Measurements from ENCODE around the gene ACO1. TPM values are rescaled to one million over a fixed set of nuclear protein-coding genes. Genes with fewer than 3 reads are reported as not detected.
A peak's percentile ranks its signal among the peaks of the same experiment; 100 is the strongest.
"Not testable (repeated sequence)": the region's sequence is repeated elsewhere in the genome, so short reads cannot be mapped to it uniquely, and the experiment has no call there.

The ACO1 gene
- total and polyA plus RNA-seq, 7 donors = 11.4 to 54.2 (median 37.2) TPM

GRCh38 chr9:32349013-32349412 lies 35.4 kb upstream of the ACO1 start:
- 91 to 95% methylated on average over 3 of the region's 3 CpGs for WGBS, 2 donors
- H3K27ac ChIP-seq = no peak overlapping the region
- TF ChIP-seq, protein P1, sequence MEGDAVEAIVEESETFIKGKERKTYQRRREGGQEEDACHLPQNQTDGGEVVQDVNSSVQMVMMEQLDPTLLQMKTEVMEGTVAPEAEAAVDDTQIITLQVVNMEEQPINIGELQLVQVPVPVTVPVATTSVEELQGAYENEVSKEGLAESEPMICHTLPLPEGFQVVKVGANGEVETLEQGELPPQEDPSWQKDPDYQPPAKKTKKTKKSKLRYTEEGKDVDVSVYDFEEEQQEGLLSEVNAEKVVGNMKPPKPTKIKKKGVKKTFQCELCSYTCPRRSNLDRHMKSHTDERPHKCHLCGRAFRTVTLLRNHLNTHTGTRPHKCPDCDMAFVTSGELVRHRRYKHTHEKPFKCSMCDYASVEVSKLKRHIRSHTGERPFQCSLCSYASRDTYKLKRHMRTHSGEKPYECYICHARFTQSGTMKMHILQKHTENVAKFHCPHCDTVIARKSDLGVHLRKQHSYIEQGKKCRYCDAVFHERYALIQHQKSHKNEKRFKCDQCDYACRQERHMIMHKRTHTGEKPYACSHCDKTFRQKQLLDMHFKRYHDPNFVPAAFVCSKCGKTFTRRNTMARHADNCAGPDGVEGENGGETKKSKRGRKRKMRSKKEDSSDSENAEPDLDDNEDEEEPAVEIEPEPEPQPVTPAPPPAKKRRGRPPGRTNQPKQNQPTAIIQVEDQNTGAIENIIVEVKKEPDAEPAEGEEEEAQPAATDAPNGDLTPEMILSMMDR (IDR thresholded peaks at IDR 0.05) = no peak
- TF ChIP-seq POLR2A (IDR thresholded peaks at IDR 0.05) (no peak), POLR2AphosphoS5 (IDR thresholded peaks at IDR 0.05) (no peak), EP300 (IDR thresholded peaks at IDR 0.05) (no peak)
- H3K4me1 ChIP-seq = peaks cover 0 to 39% (median 17%) of the 10 kb centered on the region in 4 donors
- intact Hi-C loops (cut with DNase I) = no loop called here
- no peak overlapping the region for H3K4me3 ChIP-seq
- H3K36me3 ChIP-seq = no peaks in the 10 kb centered on the region
- DNase-seq = no peak
- no peaks in the 10 kb centered on the region for H3K9me3 ChIP-seq
- no peaks in the 10 kb centered on the region for H3K27me3 ChIP-seq

DNA sequence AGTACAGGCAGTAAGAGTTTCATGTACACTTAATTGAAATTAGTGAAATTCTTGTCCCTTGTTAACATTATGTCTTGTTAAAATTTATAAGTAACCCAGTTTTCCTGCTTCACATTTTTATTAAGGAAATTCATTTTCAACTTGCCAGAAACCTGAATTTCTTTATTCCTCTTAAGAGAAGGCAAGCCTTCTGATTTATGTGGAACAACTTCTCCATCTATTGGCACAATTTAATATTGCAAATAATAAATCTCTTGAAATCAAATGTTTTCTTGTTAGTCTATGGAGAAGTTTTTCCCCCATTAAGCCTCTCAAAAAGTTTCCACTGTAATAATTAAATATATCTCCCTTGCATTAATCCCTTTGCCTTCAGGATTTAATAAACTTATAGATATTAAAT lies 33.8 kb upstream of the ACO1 start:
- DNase-seq = no peak
- peaks cover 0 to 32% (median 17%) of the 10 kb centered on the region in 4 donors for H3K4me1 ChIP-seq
- intact Hi-C loops (cut with DNase I) = no loop called here
- no peaks in the 10 kb centered on the region for H3K36me3 ChIP-seq
- no peak overlapping the region for H3K27ac ChIP-seq
- no peaks in the 10 kb centered on the region for H3K27me3 ChIP-seq
- TF ChIP-seq EP300 (IDR thresholded peaks at IDR 0.05) = no peak
- no peak for TF ChIP-seq POLR2A (IDR thresholded peaks at IDR 0.05)
- TF ChIP-seq, protein P1 (IDR thresholded peaks at IDR 0.05) = peak in 3 of 4 experiments; percentile 19 to 33 (median 31)
- TF ChIP-seq POLR2AphosphoS5 (IDR thresholded peaks at IDR 0.05) = no peak
- no peak overlapping the region for H3K4me3 ChIP-seq
- no peaks in the 10 kb centered on the region for H3K9me3 ChIP-seq

DNA sequence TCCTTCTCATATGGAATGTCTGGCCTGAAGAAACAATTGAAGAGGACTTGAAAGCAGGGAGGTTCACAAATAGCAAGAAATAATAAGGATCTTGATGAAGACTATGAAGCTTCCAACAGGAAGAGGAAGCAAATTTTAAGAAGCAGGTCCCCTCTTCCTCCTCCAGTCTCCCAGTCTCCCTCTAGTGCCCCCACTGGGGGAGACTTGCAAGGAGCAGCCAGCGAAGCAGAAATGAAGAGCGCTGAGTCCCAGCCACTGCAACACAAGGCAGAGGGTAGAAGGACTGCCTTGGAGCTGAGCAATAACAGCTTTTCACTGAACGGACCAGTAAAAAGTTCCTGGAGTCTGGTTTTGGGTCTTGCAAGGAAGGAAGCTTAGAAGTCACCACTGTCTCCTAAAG lies 32.6 kb upstream of the ACO1 start:
- intact Hi-C loops (cut with DNase I) = no loop called here
- peak overlapping the region in 1 of 4 donors; percentile 26 for H3K27ac ChIP-seq
- DNase-seq = no peak
- no peak overlapping the region for H3K4me3 ChIP-seq
- H3K36me3 ChIP-seq = no peaks in the 10 kb centered on the region
- peaks cover 0 to 29% (median 17%) of the 10 kb centered on the region in 4 donors for H3K4me1 ChIP-seq
- H3K9me3 ChIP-seq = no peaks in the 10 kb centered on the region
- TF ChIP-seq EP300 (IDR thresholded peaks at IDR 0.05) (no peak), POLR2AphosphoS5 (IDR thresholded peaks at IDR 0.05) (no peak), POLR2A (IDR thresholded peaks at IDR 0.05) (no peak)
- TF ChIP-seq, protein P1 (IDR thresholded peaks at IDR 0.05) = no peak
- 72% methylated on average over 3 of the region's 3 CpGs for WGBS, 2 donors
- no peaks in the 10 kb centered on the region for H3K27me3 ChIP-seq

DNA sequence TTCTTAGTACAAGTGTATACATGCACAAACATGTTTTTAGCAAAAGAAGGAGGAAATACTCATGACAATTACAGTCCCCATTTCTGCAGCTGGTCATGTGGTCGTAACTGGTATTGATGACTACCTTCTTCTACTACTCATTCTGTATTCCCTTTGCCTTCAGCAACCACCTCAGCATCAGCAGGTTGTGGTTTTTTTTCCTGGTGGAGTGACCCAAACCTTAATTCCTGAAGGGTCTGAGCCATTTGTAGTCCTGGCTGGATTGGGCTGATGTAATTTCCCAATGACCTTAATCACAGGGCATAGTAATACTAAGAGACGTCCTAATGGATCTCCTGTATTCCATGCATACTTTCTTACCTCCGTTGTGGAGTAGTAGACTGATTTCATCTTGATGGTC lies 31.0 kb upstream of the ACO1 start:
- H3K9me3 ChIP-seq; intact Hi-C loops (cut with DNase I); DNase-seq; H3K4me3 ChIP-seq; H3K27me3 ChIP-seq; H3K36me3 ChIP-seq; H3K27ac ChIP-seq: not testable (repeated sequence)
- 77 to 83% methylated on average over 3 of the region's 3 CpGs for WGBS, 2 donors
- H3K4me1 ChIP-seq = peaks cover 0 to 13% (median 4%) of the 10 kb centered on the region in 4 donors

- no peak for TF ChIP-seq POLR2AphosphoS5 (IDR thresholded peaks at IDR 0.05)
- TF ChIP-seq, protein P1 (IDR thresholded peaks at IDR 0.05) = no peak
- TF ChIP-seq POLR2A (IDR thresholded peaks at IDR 0.05) = no peak
- no peak for TF ChIP-seq EP300 (IDR thresholded peaks at IDR 0.05)
- 58 to 85% methylated on average over 4 of the region's 4 CpGs for WGBS, 2 donors
- H3K27me3 ChIP-seq = no peaks in the 10 kb centered on the region
- H3K4me3 ChIP-seq = no peak overlapping the region
- H3K36me3 ChIP-seq = no peaks in the 10 kb centered on the region
- intact Hi-C loops (cut with DNase I) = no loop called here
- H3K4me1 ChIP-seq = no peaks in the 10 kb centered on the region
- no peak overlapping the region for H3K27ac ChIP-seq
- DNase-seq = no peak
- no peaks in the 10 kb centered on the region for H3K9me3 ChIP-seq
These were observed 25.0 kb upstream of the ACO1 start for GRCh38 chr9:32359452-32359851.
